Hepatocyte (in vitro differentiated cells): ENCODE data around the gene SLC5A10.

Experiments
- CTCF ChIP-seq: fragments of 200-600 bp; sonication (generic); IDR thresholded peaks from 2 replicates; pipeline ENCODE4 v1.5.1; 2016; ENCODE audit warnings: antibody characterized with exemption, mild to moderate bottlenecking; ENCODE audit not compliant: poor library complexity
- EZH2 ChIP-seq: fragments of 200-600 bp; sonication (generic); IDR thresholded peaks from 2 replicates; pipeline ENCODE4 v1.6.1; 2016; ENCODE audit warnings: antibody characterized with exemption, mild to moderate bottlenecking, borderline replicate concordance
- EZH2phosphoT487 ChIP-seq: fragments of 200-600 bp; sonication (generic); IDR thresholded peaks from one replicate; pipeline ENCODE4 v1.6.1; 2018; ENCODE audit warnings: antibody characterized with exemption, mild to moderate bottlenecking, low read depth, moderate library complexity; ENCODE audit not compliant: unreplicated experiment, severe bottlenecking

- TF ChIP-seq CTCF, result no peak
- TF ChIP-seq EZH2, result no peak
- no peak for TF ChIP-seq EZH2phosphoT487
Measured at GRCh38 chr17:18965530-18966236, 13.7 kb downstream of the SLC5A10 start.
